ENCODE measurements around the gene PCK1. TPM values are rescaled to one million over a fixed set of nuclear protein-coding genes. Genes with fewer than 3 reads are reported as not detected.

The PCK1 gene
- total RNA-seq, 1 experiment from 2014 or later, result 0.21 TPM

GRCh38 chr20:57546956-57547649, 13.8 kb upstream of the PCK1 start:
- BruUV-seq (replicated peaks), result no TSS peak
- TF ChIP-seq CTCF (IDR thresholded peaks at IDR 0.05) (no peak), REST (IDR thresholded peaks at IDR 0.05; ENCODE audit: insufficient read depth in 1 of 2, low read depth in 2 of 2, low read length in 1 of 2) (no peak), POLR2AphosphoS5 (IDR thresholded peaks at IDR 0.05; ENCODE audit: low read depth, low read length) (no peak), SIN3A (IDR thresholded peaks at IDR 0.05; ENCODE audit: borderline replicate concordance, insufficient read depth, low read depth, low read length) (no peak), TCF7L2 (IDR thresholded peaks at IDR 0.05; ENCODE audit: low read depth, low read length) (no peak)
- H3K4me1 ChIP-seq (ENCODE audit: control insufficient read depth, insufficient read depth, low read length), result no peaks in the 10 kb centered on the region
- H3K9me3 ChIP-seq (ENCODE audit: control insufficient read depth, insufficient read depth, low read depth, low read length), result no peaks in the 10 kb centered on the region
- no peaks in the 10 kb centered on the region for H3K36me3 ChIP-seq (ENCODE audit: control insufficient read depth, insufficient read depth, low read length)
- no peak overlapping the region for H3K27ac ChIP-seq (ENCODE audit: low read length)
- DNase-seq (ENCODE audit: low read depth, low spot score) (no peak), ATAC-seq (no peak)
- ChIA-PET POLR2A (no interaction called here), CTCF (no interaction called here)
- H3K27me3 ChIP-seq (ENCODE audit: control insufficient read depth, insufficient read depth, low read length), result peaks cover 20% of the 10 kb centered on the region
- H3K4me3 ChIP-seq (ENCODE audit: low read depth in 2 of 2, low read length in 2 of 2), result no peak overlapping the region
- in situ Hi-C loops (cut with HindIII; ENCODE audit: low pct_unique_long_range_greater_than_20kb, low sequenced_read_pairs), result no loop called here
- intact Hi-C loops (cut with micrococcal nuclease; ENCODE audit: unreplicated experiment), result no loop called here

GRCh38 chr20:57548177-57549058, 12.5 kb upstream of the PCK1 start:
- TF ChIP-seq POLR2AphosphoS5 (IDR thresholded peaks at IDR 0.05; ENCODE audit: low read depth, low read length) (no peak), TCF7L2 (IDR thresholded peaks at IDR 0.05; ENCODE audit: low read depth, low read length) (no peak), REST (IDR thresholded peaks at IDR 0.05; ENCODE audit: insufficient read depth in 1 of 2, low read depth in 2 of 2, low read length in 1 of 2) (no peak), CTCF (IDR thresholded peaks at IDR 0.05) (no peak), SIN3A (IDR thresholded peaks at IDR 0.05; ENCODE audit: borderline replicate concordance, insufficient read depth, low read depth, low read length) (no peak)
- Histone ChIP-seq H3K36me3 (ENCODE audit: control insufficient read depth, insufficient read depth, low read length) (no peaks in the 10 kb centered on the region), H3K4me1 (ENCODE audit: control insufficient read depth, insufficient read depth, low read length) (no peaks in the 10 kb centered on the region), H3K27me3 (ENCODE audit: control insufficient read depth, insufficient read depth, low read length) (peaks cover 14% of the 10 kb centered on the region), H3K9me3 (ENCODE audit: control insufficient read depth, insufficient read depth, low read depth, low read length) (no peaks in the 10 kb centered on the region), H3K27ac (ENCODE audit: low read length) (no peak overlapping the region), H3K4me3 (ENCODE audit: low read depth in 2 of 2, low read length in 2 of 2) (no peak overlapping the region)
- ChIA-PET CTCF (no interaction called here), POLR2A (no interaction called here)
- intact Hi-C loops (cut with micrococcal nuclease; ENCODE audit: unreplicated experiment), result no loop called here
- no peak for DNase-seq (ENCODE audit: low read depth, low spot score)
- ATAC-seq, result no peak
- in situ Hi-C loops (cut with HindIII; ENCODE audit: low pct_unique_long_range_greater_than_20kb, low sequenced_read_pairs), result no loop called here
- BruUV-seq (replicated peaks), result no TSS peak

Measured in Panc1 (cell line).